Activated CD4-positive, alpha-beta T cell treated with anti-CD3 and anti-CD28 coated beads for 4 hours (primary cell): ENCODE measurements around the gene OBSCN.

ENCODE experiments used
- DNase-seq, 2 donors: peaks; one replicate each; pipeline ENCODE4 v3.0.0-alpha.2; 2020

OBSCN gene

DNA sequence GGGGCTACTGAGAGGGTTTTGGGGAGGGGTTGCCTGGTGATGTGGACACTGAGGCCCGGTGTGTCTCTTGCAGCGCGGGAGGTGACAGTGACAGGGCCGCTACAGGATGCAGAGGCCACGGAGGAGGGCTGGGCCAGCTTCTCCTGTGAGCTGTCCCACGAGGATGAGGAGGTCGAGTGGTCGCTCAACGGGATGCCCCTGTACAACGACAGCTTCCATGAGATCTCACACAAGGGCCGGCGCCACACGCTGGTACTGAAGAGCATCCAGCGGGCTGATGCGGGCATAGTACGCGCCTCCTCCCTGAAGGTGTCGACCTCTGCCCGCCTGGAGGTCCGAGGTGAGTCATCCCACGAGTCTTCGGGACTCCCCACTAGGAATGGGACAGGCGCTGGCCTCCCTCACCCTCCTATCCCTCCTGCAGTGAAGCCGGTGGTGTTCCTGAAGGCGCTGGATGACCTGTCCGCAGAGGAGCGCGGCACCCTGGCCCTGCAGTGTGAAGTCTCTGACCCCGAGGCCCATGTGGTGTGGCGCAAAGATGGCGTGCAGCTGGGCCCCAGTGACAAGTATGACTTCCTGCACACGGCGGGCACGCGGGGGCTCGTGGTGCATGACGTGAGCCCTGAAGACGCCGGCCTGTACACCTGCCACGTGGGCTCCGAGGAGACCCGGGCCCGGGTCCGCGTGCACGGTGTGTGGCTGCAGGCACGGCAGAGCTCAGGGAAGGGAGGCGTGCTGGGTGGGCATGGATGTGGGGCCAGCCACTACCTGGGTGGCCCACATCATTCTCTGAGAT, 72.5 kb downstream of the OBSCN start:
- DNase-seq: no peak

DNA sequence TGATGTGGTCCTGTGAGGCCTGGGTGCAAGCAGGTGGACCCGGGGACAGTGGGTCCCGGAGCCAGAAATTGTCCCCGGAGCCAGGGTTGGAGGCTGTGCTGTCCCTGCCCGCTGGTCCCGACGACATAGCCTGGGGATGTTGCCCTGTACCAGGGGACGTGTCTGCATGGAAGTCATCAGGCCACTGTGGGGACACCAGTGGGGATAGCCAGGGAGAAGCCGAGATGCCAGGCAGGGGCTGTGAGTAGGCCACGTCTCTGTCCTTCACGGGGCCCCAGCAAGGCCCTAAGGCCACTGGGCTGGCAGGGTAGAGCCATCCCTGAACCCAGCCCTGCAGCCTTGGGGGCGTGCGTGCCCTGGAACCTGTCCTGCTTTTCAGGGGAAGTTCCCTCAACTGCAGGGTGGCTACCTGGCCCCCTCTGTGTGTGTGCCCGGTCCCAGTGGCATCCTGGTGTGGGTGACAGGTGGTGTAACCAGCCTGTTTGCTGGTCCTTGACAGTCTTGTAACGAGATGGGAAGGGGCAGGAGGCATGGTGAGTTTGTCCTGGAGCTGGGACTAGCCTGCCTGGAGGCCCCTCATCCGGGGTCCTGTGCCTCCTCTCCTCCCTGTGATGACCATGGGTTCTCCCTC, 73.2 kb downstream of the OBSCN start:
- no peak for DNase-seq

DNA sequence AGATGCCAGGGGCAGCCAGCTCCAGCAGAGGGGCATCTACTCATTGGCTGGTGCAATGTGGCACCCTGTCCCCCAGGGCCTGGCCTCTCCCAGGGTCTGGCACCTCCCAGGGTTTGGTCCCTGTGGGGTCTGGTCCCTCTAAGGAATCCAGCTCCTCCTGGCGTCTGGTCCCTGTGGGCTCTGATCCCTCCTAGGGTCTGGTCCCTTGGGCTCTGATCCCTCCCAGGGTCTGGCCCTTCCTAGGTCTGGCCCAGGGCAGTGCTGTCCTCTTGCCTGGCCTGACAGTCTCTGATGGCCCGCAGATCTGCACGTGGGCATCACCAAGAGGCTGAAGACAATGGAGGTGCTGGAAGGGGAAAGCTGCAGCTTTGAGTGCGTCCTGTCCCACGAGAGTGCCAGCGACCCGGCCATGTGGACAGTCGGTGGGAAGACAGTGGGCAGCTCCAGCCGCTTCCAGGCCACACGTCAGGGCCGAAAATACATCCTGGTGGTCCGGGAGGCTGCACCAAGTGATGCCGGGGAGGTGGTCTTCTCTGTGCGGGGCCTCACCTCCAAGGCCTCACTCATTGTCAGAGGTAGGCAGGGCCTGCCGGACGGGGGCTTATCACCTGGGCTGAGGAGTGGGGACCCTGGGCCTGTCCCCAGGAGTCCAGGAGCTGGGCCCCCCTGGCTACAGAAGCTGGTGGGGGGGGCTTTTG, 73.9 kb downstream of the OBSCN start:
- DNase-seq: no peak

DNA sequence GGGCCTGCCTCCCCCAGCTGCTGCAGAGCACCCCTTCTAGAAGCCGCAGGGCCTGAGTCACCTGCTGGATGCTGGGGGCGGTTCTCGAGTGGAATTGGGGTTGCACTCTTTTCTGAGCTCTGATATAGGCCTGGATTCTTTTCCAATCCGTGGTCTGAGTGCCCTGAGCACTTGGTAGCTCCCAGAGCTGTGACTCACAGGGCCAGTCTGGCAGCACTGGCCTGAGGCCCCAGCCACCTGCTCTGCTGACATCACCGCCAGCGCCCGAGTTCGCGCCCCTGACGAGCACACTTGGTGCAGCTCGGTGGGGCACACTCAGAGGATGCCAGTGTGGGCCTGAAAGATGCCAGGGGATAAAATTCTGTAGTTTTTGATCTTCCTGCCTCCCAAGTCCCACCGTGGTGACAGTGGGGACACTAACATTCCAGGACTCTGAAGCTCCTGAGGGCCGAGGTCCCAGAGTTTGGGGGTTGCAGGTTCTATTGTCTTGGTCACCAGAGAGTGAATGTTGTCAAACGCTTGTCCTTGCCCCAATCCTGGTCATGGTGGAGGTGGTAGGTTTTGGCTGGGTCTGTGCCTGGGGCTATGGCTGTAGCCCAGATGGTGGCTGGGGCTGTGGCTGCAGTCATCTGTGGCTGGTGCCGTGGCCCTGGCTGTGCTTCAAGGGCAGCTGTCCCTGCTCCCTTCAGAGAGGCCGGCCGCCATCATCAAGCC, 74.6 kb downstream of the OBSCN start:
- DNase-seq: no peak

DNA sequence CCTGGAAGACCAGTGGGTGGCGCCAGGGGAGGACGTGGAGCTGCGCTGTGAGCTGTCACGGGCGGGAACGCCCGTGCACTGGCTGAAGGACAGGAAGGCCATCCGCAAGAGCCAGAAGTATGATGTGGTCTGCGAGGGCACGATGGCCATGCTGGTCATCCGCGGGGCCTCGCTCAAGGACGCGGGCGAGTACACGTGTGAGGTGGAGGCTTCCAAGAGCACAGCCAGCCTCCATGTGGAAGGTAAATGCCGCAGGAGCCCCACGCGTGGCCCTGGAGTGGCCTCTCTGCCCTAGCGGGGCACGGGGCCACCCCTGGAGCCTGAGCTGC, 75.2 kb downstream of the OBSCN start:
- DNase-seq: no peak

DNA sequence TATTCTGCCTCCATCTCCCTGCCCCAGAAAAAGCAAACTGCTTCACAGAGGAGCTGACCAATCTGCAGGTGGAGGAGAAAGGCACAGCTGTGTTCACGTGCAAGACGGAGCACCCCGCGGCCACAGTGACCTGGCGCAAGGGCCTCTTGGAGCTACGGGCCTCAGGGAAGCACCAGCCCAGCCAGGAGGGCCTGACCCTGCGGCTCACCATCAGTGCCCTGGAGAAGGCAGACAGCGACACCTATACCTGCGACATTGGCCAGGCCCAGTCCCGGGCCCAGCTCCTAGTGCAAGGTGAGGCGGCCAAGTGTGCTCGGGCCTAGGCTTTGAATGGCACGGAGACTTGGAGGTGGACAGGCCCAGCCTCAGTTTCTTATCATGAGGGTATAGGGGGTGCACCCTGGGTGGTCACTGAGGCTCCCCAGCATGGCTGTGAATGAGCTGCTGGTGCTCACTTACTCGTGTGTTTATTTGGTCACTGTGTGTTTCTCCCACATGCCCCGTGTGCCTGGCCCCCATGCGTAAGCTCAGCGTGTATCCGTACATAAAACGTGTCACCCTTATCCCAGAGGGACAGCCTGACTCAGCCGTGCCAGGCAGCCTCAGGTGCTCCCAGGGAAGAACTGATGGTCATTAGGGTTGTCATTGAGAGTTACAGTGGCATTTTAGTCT, 75.8 kb downstream of the OBSCN start:
- DNase-seq: no peak

DNA sequence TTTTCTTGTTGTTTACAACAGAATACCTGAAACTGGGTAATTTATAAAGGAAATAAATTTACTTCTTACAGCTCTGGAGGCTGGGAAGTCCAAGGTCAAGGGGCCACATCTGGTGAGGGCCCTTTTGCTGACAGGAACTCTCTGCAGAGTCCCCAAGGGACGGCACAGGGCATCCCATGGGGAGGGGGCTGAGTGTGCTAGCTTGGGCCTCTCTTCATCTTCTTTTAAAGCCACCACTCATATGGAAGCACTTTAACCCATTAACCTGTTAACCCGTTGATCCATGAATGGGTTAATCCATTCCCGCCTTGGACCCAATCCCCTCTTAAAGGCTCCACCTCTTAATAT, 76.3 kb downstream of the OBSCN start:
- DNase-seq: no peak

DNA sequence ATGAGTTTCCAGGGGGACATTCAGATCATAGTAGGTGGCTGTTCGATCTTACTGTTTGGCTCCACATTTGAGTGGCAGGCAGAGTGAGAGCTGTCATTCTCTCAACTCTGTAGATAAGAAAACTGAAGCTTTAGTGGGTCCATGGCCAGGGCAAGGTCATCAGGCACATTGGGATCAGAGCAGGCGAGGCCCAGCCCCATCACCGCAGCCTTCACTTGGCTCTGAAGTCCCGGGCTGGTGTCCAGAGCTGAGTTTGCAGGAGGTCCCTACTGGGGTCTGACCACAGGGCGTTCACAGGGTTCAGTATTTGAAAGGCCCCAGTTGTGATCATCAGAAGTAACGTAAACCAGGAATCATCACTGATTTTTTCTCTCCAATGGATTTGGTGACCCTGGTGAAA, 76.7 kb downstream of the OBSCN start:
- DNase-seq: no peak

DNA sequence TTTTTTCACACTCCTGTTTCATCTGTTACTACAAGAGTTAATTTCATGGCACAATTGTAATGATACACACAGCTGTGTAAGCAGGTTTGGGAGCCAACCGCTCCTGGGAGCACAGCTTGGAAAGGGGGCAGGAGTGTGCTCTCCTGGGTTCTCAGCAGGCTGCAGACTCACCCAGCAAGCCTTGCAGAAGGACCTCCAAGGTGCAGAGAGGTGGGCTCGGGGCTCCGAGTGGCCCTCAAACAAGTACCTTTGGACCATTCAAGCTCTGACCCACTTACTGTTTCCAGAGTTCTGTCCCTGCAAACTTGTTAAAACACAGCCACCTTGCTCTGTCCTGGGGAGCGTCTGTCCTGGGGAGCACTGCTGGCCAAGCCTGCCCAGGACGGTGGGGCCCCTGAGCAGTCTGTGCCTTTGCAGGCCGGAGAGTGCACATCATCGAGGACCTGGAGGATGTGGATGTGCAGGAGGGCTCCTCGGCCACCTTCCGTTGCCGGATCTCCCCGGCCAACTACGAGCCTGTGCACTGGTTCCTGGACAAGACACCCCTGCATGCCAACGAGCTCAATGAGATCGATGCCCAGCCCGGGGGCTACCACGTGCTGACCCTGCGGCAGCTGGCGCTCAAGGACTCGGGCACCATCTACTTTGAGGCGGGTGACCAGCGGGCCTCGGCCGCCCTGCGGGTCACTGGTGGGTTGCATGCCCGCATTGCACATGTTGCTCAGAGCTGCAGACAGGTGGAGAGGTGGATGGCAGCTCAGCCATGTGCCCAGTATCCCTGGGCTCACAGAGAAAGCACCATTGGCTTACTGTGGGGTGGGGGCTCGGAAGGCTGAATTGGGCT, 78.0 kb downstream of the OBSCN start:
- no peak for DNase-seq

DNA sequence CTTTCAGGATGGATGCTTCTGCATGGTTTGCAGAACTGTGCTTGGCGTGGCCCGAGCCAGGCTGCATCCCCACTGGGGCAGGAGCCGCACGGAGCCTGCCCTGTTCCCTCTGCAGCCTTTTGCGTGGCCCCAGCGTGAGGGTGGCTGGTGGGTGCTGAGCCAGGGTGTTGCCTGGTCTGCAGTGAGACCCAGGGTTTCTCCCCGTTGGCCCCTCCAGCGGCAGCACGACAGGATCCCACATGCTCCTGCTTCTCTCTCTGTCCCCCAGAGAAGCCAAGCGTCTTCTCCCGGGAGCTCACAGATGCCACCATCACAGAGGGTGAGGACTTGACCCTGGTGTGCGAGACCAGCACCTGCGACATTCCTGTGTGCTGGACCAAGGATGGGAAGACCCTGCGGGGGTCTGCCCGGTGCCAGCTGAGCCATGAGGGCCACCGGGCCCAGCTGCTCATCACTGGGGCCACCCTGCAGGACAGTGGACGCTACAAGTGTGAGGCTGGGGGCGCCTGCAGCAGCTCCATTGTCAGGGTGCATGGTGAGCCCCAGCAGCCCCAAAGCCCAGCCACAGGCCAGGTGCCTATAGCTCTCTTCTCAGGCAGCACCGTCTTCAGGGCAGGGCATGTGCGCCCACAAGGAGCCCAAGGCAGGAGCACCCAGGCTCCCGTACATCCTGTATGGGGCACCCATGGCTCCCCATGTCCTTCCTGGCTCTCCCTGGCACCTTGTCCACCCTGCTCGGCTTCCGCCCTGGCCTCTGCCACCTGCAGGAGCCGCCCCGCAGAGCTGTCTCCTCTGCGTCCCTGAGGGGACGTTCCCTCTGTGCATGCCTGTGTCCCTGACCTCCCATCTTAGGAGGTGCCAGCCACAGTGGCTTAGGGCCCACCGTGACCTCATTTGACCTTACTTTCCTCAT, 78.9 kb downstream of the OBSCN start:
- no peak for DNase-seq

DNA sequence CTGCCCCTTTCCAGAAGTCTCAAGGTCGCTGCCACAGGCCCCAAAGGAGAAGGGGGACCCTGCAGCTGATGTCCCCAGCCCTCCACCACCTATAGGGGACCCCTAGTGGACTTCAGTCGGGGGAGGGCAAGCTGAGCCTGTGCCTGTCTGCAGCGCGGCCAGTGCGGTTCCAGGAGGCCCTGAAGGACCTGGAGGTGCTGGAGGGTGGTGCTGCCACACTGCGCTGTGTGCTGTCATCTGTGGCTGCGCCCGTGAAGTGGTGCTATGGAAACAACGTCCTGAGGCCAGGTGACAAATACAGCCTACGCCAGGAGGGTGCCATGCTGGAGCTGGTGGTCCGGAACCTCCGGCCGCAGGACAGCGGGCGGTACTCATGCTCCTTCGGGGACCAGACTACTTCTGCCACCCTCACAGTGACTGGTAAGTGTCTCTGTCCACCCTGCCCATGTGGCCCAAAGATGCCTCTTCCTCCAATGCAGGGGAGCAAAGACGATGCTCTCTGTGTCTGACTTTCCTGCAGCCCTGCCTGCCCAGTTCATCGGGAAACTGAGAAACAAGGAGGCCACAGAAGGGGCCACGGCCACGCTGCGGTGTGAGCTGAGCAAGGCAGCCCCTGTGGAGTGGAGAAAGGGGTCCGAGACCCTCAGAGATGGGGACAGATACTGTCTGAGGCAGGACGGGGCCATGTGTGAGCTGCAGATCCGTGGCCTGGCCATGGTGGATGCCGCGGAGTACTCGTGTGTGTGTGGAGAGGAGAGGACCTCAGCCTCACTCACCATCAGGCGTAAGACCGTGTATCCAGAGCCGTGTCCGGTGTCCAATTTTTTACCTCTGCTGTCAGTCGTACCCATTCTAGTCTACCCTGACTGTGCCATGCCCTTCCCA, 79.9 kb downstream of the OBSCN start:
- no peak for DNase-seq

DNA sequence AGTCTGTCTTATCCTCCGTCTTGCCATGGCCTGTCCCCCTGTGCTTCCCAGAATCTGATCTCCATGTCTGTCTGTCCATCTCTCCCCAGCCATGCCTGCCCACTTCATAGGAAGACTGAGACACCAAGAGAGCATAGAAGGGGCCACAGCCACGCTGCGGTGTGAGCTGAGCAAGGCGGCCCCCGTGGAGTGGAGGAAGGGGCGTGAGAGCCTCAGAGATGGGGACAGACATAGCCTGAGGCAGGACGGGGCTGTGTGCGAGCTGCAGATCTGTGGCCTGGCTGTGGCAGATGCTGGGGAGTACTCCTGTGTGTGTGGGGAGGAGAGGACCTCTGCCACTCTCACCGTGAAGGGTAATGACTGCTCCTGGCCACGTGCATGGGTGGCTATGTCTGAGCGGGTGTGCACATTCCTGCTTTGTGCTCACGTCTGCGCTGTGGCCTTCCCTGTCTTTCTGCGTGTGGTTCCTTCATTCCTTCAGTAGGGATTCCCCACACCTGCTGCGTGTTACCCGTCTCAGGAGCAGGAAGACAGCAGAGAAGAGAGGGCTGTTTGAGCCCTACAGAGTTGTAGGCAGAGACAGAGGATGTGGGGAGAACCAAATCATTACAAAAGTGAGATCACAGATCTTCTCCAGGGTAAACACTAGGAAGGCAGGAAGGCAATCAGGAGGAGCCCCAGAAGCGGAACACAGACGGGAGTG, 80.8 kb downstream of the OBSCN start:
- DNase-seq: no peak

DNA sequence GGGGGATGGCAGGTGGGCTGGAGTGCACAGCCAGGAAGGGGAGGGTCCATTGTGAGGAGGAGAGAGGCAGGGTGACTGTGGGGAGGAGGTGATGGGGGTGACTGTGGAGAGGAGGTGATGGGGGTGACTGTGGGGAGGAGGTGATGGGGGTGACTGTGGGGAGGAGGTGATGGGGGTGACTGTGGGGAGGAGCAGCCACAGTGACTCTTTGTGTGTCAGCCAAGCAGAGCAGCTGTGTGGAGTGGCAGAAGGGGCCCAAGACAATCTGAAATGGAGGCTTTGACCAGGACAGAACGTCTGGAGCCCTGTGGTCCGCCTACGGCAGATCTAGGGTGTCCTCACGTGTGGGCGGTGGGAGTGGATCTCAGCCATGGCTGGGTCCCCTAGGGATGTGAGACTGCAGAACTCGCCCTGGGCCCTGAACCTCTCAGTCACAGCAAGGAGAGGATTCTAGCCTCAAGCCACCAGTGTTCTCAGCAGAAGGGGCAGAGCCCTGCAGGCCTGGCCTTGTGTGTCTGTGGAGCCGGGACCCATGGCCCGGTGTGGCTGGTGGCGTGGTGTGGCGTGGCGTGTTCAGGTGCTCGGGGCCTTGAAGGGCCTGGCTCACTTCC, 81.5 kb downstream of the OBSCN start:
- no peak for DNase-seq

DNA sequence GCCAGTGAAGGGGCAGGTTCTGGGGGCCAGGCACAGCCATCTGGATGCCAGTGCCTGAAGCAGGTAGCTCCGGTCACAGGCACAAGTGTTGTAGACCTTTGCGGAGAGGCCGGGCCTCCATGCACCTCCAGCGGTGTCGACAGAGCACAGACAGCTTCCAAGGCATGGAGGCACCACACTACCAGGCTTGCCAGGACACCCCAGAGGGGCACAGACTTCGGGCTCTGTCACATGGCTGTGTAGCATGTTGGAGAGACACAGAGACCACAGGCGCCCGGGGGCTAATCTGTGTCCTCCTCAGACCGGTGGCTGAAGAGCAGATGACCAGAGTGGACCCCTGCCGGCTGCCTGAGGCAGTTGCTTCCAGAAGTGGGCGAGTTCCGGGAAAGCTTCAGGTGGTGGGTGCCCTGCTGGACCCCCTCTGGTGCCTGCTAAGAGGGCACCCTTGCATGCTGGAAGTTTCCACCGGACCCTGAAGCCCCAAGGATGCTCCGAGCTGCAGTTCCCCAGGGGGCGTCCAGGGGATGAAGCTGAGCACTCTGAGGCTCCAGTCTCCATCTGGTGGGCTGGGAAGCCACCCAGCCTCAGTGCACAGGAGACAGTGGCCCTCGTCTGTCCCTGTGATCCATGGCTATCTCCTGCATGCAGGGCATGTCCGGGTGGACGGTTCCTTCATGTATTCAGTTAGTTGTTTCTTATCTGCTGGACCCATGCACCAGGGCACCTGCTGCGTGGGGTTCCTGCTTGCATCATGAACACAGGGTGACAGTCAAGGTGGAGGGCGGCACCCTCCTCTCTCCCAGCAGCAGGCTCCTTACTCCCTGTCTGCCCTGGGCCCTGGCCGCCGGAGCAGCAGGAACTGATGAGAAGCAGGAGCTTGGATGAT, 82.4 kb downstream of the OBSCN start:
- no peak for DNase-seq

DNA sequence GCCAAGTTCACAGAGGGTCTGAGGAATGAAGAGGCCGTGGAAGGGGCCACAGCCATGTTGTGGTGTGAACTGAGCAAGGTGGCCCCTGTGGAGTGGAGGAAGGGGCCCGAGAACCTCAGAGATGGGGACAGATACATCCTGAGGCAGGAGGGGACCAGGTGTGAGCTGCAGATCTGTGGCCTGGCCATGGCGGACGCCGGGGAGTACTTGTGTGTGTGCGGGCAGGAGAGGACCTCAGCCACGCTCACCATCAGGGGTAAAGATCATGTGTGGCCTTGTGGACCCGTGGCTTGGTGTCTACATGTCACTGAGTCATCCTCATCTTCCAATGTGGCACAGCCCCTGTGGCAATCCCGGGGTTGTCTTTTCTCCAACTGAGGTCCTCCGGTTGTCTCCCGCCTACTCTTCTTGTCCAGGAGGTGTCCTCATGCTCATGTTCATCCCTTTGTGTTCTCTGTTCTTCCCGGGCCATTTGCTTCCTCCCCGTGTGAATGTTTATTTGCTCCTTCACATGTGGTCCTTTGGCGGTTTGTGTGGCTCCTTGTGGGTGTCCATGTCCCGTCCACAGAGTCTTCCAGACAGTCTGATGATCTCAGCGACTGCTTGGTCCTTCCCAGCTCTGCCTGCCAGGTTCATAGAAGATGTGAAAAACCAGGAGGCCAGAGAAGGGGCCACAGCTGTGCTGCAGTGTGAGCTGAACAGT, 84.2 kb downstream of the OBSCN start:
- no peak for DNase-seq

DNA sequence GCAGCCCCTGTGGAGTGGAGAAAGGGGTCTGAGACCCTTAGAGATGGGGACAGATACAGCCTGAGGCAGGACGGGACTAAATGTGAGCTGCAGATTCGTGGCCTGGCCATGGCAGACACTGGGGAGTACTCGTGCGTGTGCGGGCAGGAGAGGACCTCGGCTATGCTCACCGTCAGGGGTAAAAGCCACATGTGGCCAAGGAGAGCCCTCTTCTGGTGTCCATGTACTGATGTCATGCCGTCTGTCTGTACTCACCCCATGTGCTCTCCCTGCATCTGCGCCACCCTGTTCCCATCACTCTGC, 84.7 kb downstream of the OBSCN start:
- DNase-seq: no peak

DNA sequence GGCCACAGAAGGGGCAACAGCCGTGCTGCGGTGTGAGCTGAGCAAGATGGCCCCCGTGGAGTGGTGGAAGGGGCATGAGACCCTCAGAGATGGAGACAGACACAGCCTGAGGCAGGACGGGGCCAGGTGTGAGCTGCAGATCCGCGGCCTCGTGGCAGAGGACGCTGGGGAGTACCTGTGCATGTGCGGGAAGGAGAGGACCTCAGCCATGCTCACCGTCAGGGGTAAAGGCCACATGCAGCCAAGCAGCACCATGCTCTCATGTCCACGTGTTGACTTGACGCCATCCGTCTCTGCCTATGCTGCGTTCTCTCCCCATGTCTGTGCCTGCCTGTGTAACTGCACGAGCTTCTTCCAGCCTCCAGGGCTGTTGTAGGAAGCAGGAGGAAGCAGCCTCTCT, 85.5 kb downstream of the OBSCN start:
- DNase-seq: no peak
